Measurements from ENCODE around the gene CDH22. TPM values are rescaled to one million over a fixed set of nuclear protein-coding genes. Genes with fewer than 3 reads are reported as not detected.

The CDH22 gene
- total and polyA plus RNA-seq, 2 experiments from 2014 or later = 0.08 to 0.10 TPM

- Histone ChIP-seq H3K9me2 (ENCODE audit: insufficient read depth) (no peaks in the 10 kb centered on the region), H3K36me3 (ENCODE audit: insufficient read depth) (no peaks in the 10 kb centered on the region), H3F3A (replicated peaks; ENCODE audit: low read depth) (no peaks in the 10 kb centered on the region), H2AFZ (no peak overlapping the region), H3K27ac (ENCODE audit: low read depth) (no peak overlapping the region), H3K79me2 (replicated peaks; ENCODE audit: insufficient read depth) (no peaks in the 10 kb centered on the region), H4K20me1 (replicated peaks; ENCODE audit: insufficient read depth) (no peaks in the 10 kb centered on the region), H3K4me1 (ENCODE audit: insufficient read depth) (no peaks in the 10 kb centered on the region), H3K4me3 (no peak overlapping the region), H3K4me2 (no peak overlapping the region), H3K27me3 (ENCODE audit: insufficient read depth) (no peaks in the 10 kb centered on the region)
- DNase-seq (ENCODE audit: low spot score) = no peak
- ATAC-seq = peak; percentile 59
- Mint-ChIP-seq H3K4me3 (no peak overlapping the region), H3K4me1 (no peaks in the 10 kb centered on the region), H3K27ac (no peak overlapping the region), H3K36me3 (ENCODE audit: low read depth) (no peaks in the 10 kb centered on the region), H3K9me3 (no peaks in the 10 kb centered on the region), H3K27me3 (ENCODE audit: insufficient read depth, low read depth, poor library complexity) (peaks cover 2% of the 10 kb centered on the region)
- no peak for TF ChIP-seq CREB1 (CRISPR knock-in tag; IDR thresholded peaks at IDR 0.05; ENCODE audit: low read depth)
- TF ChIP-seq ETS1 (IDR thresholded peaks at IDR 0.05) = no peak
- TF ChIP-seq, protein P1, sequence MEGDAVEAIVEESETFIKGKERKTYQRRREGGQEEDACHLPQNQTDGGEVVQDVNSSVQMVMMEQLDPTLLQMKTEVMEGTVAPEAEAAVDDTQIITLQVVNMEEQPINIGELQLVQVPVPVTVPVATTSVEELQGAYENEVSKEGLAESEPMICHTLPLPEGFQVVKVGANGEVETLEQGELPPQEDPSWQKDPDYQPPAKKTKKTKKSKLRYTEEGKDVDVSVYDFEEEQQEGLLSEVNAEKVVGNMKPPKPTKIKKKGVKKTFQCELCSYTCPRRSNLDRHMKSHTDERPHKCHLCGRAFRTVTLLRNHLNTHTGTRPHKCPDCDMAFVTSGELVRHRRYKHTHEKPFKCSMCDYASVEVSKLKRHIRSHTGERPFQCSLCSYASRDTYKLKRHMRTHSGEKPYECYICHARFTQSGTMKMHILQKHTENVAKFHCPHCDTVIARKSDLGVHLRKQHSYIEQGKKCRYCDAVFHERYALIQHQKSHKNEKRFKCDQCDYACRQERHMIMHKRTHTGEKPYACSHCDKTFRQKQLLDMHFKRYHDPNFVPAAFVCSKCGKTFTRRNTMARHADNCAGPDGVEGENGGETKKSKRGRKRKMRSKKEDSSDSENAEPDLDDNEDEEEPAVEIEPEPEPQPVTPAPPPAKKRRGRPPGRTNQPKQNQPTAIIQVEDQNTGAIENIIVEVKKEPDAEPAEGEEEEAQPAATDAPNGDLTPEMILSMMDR (conservative IDR thresholded peaks at IDR 0.05; ENCODE audit: low read depth in 2 of 2) = no peak
- TF ChIP-seq POLR2AphosphoS5 (IDR thresholded peaks at IDR 0.05; ENCODE audit: low read depth) = no peak
- TF ChIP-seq REST (IDR thresholded peaks at IDR 0.05; ENCODE audit: unreplicated experiment) = no peak
- no peak for TF ChIP-seq ZNF114 (CRISPR knock-in tag; IDR thresholded peaks at IDR 0.05)
- TF ChIP-seq STAT1 (IDR thresholded peaks at IDR 0.05; ENCODE audit: unreplicated experiment) = no peak
- TF ChIP-seq, protein P2, sequence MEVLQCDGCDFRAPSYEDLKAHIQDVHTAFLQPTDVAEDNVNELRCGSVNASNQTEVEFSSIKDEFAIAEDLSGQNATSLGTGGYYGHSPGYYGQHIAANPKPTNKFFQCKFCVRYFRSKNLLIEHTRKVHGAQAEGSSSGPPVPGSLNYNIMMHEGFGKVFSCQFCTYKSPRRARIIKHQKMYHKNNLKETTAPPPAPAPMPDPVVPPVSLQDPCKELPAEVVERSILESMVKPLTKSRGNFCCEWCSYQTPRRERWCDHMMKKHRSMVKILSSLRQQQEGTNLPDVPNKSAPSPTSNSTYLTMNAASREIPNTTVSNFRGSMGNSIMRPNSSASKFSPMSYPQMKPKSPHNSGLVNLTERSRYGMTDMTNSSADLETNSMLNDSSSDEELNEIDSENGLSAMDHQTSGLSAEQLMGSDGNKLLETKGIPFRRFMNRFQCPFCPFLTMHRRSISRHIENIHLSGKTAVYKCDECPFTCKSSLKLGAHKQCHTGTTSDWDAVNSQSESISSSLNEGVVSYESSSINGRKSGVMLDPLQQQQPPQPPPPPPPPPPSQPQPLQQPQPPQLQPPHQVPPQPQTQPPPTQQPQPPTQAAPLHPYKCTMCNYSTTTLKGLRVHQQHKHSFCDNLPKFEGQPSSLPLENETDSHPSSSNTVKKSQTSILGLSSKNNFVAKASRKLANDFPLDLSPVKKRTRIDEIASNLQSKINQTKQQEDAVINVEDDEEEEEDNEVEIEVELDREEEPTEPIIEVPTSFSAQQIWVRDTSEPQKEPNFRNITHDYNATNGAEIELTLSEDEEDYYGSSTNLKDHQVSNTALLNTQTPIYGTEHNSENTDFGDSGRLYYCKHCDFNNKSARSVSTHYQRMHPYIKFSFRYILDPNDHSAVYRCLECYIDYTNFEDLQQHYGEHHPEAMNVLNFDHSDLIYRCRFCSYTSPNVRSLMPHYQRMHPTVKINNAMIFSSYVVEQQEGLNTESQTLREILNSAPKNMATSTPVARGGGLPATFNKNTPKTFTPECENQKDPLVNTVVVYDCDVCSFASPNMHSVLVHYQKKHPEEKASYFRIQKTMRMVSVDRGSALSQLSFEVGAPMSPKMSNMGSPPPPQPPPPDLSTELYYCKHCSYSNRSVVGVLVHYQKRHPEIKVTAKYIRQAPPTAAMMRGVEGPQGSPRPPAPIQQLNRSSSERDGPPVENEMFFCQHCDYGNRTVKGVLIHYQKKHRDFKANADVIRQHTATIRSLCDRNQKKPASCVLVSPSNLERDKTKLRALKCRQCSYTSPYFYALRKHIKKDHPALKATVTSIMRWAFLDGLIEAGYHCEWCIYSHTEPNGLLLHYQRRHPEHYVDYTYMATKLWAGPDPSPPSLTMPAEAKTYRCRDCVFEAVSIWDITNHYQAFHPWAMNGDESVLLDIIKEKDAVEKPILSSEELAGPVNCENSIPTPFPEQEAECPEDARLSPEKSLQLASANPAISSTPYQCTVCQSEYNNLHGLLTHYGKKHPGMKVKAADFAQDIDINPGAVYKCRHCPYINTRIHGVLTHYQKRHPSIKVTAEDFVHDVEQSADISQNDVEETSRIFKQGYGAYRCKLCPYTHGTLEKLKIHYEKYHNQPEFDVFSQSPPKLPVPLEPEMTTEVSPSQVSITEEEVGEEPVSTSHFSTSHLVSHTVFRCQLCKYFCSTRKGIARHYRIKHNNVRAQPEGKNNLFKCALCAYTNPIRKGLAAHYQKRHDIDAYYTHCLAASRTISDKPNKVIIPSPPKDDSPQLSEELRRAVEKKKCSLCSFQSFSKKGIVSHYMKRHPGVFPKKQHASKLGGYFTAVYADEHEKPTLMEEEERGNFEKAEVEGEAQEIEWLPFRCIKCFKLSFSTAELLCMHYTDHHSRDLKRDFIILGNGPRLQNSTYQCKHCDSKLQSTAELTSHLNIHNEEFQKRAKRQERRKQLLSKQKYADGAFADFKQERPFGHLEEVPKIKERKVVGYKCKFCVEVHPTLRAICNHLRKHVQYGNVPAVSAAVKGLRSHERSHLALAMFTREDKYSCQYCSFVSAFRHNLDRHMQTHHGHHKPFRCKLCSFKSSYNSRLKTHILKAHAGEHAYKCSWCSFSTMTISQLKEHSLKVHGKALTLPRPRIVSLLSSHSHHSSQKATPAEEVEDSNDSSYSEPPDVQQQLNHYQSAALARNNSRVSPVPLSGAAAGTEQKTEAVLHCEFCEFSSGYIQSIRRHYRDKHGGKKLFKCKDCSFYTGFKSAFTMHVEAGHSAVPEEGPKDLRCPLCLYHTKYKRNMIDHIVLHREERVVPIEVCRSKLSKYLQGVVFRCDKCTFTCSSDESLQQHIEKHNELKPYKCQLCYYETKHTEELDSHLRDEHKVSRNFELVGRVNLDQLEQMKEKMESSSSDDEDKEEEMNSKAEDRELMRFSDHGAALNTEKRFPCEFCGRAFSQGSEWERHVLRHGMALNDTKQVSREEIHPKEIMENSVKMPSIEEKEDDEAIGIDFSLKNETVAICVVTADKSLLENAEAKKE (CRISPR knock-in tag; IDR thresholded peaks at IDR 0.05) = no peak
- no peak for TF ChIP-seq EZH2phosphoT487 (IDR thresholded peaks at IDR 0.05; ENCODE audit: unreplicated experiment)
- TF ChIP-seq JUNB (IDR thresholded peaks at IDR 0.05; ENCODE audit: unreplicated experiment) = no peak
- no peak for TF ChIP-seq ZNF331 (CRISPR knock-in tag; IDR thresholded peaks at IDR 0.05; ENCODE audit: low read depth)
- TF ChIP-seq NANOG (IDR thresholded peaks at IDR 0.05; ENCODE audit: borderline replicate concordance) = no peak
- no peak for TF ChIP-seq EZH2 (IDR thresholded peaks at IDR 0.05; ENCODE audit: low read depth, unreplicated experiment)
These were observed 144.0 kb downstream of the CDH22 start for GRCh38 chr20:46164254-46164653.

All from GM23338 (cell line).